Esophagus squamous epithelium (tissue), 4 donors: ENCODE data around the gene SAXO1.

ENCODE experiments used
- CTCF ChIP-seq, 6 experiments: fragments of 450-650 bp in 4 of 6; fragments of 200-600 bp in 2 of 6; sonication (generic) in 2 of 6; IDR thresholded peaks; one replicate each; pipeline ENCODE4 v1.5.1; 2016 to 2019; ENCODE audit warnings: antibody characterized with exemption in 6 of 6, mild to moderate bottlenecking in 4 of 6, moderate library complexity in 4 of 6
- POLR2A ChIP-seq, 4 donors: fragments of 450-650 bp; IDR thresholded peaks; one replicate each; pipeline ENCODE4 v1.6.1; 2017; ENCODE audit warnings: antibody characterized with exemption in 4 of 4, mild to moderate bottlenecking in 4 of 4, moderate library complexity in 3 of 4

DNA sequence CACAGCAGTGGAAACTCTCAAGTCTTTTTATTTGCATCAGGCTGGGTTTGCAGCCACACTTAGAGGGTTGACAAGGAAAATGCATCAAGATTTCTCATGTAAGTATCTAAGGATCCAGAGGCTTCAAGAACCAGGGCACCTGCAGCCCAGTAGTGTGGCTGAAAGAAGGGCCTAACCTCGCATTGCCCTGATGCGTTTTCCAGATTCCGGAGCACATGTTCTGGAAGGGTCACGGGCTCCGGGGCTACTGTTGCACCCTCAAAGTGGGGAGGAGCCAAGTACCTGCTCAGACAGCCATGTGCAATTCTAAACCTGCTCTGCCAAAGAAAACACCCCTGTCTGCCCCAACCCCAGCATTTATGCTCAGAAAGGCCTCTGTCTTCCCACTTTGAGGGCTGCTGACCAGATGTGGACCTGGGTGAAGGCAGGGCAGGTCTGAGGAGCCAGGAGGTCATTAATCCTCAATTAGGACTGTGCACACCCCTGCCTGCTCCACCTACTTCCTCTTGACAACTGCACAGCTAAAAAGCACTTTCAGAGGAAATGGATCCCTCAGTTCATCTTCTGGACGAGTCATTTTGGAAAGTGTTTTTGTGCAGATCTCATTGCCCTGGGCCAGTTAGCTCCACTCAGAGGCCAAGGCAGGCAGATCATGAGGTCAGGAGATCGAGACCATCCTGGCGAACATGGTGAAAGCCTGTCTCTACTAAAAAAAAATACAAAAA is 110.7 kb downstream of the SAXO1 start:
- TF ChIP-seq CTCF (IDR thresholded peaks at IDR 0.05): no peak
- no peak for TF ChIP-seq POLR2A (IDR thresholded peaks at IDR 0.05)
